ENCODE data around the gene CDC6. TPM values are rescaled to one million over a fixed set of nuclear protein-coding genes. Genes with fewer than 3 reads are reported as not detected.

The CDC6 gene
- total and polyA plus RNA-seq, 12 donors: 0.49 to 3.0 (median 0.86) TPM

- DNase-seq: peak in 1 of 2 donors; percentile 49
Measured at GRCh38 chr17:40309031-40309948, 21.6 kb downstream of the CDC6 start, which contains the start of gene RARA. Gene RARA (plus strand): TSS chr17:40309180. CDS start chr17:40331219, 22,039 bp downstream.

GRCh38 chr17:40309949-40310510 lies 22.4 kb downstream of the CDC6 start:
- WGBS, 2 donors: 76 to 88% methylated on average over 2 of the region's 2 CpGs
- H3K9me3 ChIP-seq: no peaks in the 10 kb centered on the region
- peak overlapping the region in 5 of 10 donors; percentile 44 to 61 (median 54) for H3K4me3 ChIP-seq
- H3K4me1 ChIP-seq: peaks cover 46 to 93% (median 81%) of the 10 kb centered on the region in 9 donors
- H3K36me3 ChIP-seq: no peaks in the 10 kb centered on the region
- intact Hi-C loops (cut with DNase I): loop anchor here in 9 of 10 donors (2.0 to 10.0 kb wide), 8 partner anchors 37 to 255 kb away; partner anchors contain the start of genes TOP2A (in 3 of the 9) and CCR7 (in 1 of the 9)
- no peaks in the 10 kb centered on the region for H3K27me3 ChIP-seq
- H3K27ac ChIP-seq: peak overlapping the region in 8 of 10 donors; percentile 76 to 98 (median 98)
- no peak for TF ChIP-seq CTCF (IDR thresholded peaks at IDR 0.05)
- DNase-seq: no peak
- ATAC-seq: no peak

More at GRCh38 chr17:40309031-40309948, 21.6 kb downstream of the CDC6 start, which contains the start of gene RARA:
- no peak for TF ChIP-seq CTCF (IDR thresholded peaks at IDR 0.05)
- H3K27ac ChIP-seq: peak within 1 kb of the TSS in 9 of 10 donors; percentile 35 to 98 (median 86)
- peak within 1 kb of the TSS in 9 of 10 donors; percentile 41 to 61 (median 54) for H3K4me3 ChIP-seq
- H3K9me3 ChIP-seq: no peaks in the 10 kb centered on the region
- 5 to 16% methylated on average over 20 of the region's 20 CpGs for WGBS, 2 donors
- no peaks in the 10 kb centered on the region for H3K36me3 ChIP-seq
- H3K4me1 ChIP-seq: peaks cover 46 to 93% (median 80%) of the 10 kb centered on the region in 9 donors
- H3K27me3 ChIP-seq: no peaks in the 10 kb centered on the region
- peak in 7 of 8 donors; percentile 19 to 56 (median 34) for ATAC-seq
- intact Hi-C loops (cut with DNase I): loop anchor here in 6 of 10 donors (2.0 to 10.0 kb wide), 6 partner anchors 40 to 256 kb away; partner anchors contain the start of genes TOP2A (in 3 of the 6) and CCR7 (in 1 of the 6)

- Histone ChIP-seq H3K36me3 (no peaks in the 10 kb centered on the region), H3K27ac (peak overlapping the region; percentile 1 to 98 (median 92)), H3K4me1 (peaks cover 50 to 100% (median 90%) of the 10 kb centered on the region in 9 donors), H3K9me3 (no peaks in the 10 kb centered on the region), H3K27me3 (no peaks in the 10 kb centered on the region), H3K4me3 (no peak overlapping the region)
- intact Hi-C loops (cut with DNase I): loop anchor here in 4 of 10 donors (2.0 to 5.0 kb wide), 3 partner anchors 36 to 40 kb away; no protein-coding TSS in a partner anchor
- no peak for TF ChIP-seq CTCF (IDR thresholded peaks at IDR 0.05)
- ATAC-seq (peak; percentile 21 to 76 (median 62)), DNase-seq (peak in 1 of 2 donors; percentile 55)
- 47 to 59% methylated on average over 7 of the region's 7 CpGs for WGBS, 2 donors
Measured at GRCh38 chr17:40310882-40311391, 23.3 kb downstream of the CDC6 start.

GRCh38 chr17:40311575-40311974 lies 23.9 kb downstream of the CDC6 start:
- DNase-seq: peak; percentile 71
- Histone ChIP-seq H3K27me3 (no peaks in the 10 kb centered on the region), H3K27ac (peak overlapping the region; percentile 1 to 98 (median 92)), H3K4me1 (peaks cover 55 to 100% (median 96%) of the 10 kb centered on the region in 9 donors), H3K9me3 (no peaks in the 10 kb centered on the region), H3K36me3 (no peaks in the 10 kb centered on the region), H3K4me3 (no peak overlapping the region)
- 24 to 28% methylated on average over 2 of the region's 2 CpGs for WGBS, 2 donors
- TF ChIP-seq CTCF (IDR thresholded peaks at IDR 0.05): peak in 1 of 9 donors; percentile 17
- intact Hi-C loops (cut with DNase I): loop anchor here in 4 of 10 donors (2.0 to 5.0 kb wide), 3 partner anchors 36 to 39 kb away; no protein-coding TSS in a partner anchor
- ATAC-seq: peak; percentile 6 to 37 (median 22)
